K562 (cell line): ENCODE measurements around the gene AKAP13. TPM values are rescaled to one million over a fixed set of nuclear protein-coding genes. Genes with fewer than 3 reads are reported as not detected.

ENCODE experiments used
- ATAC-seq: fragments of 200-7000 bp; cut with Tn5 transposase; 3 replicates; pipeline ENCODE4 v1.9.1; 2020; ENCODE audit warnings: moderate library complexity
- BruUV-seq: library from RNA; stranded (reverse); fragments of 400-500 nt; replicated peaks from 2 replicates; lab custom pipeline; 2021; lab: Mats Ljungman, UMichigan
- CTCF ChIA-PET: fragments of 300-600 bp; formaldehyde crosslinking; extraction: SDS; loops from one replicate; lab custom pipeline; 2021; ENCODE audit warnings: low intra/inter-chr PET ratio; lab: Yijun Ruan, JAX
- POLR2A ChIA-PET: fragments of 300-600, 350-650 bp; sonication (Branson Sonifier 250); formaldehyde crosslinking; extraction: SDS; loops from one replicate; lab custom pipeline; 2021; ENCODE audit warnings: antibody characterized with exemption, inconsistent platforms; lab: Yijun Ruan, JAX
- DNase-seq, 4 experiments: peaks; one replicate each; pipeline versions ENCODE4 v3.0.0 to v3.0.0-alpha.2; 2011 to 2018; ENCODE audit warnings: low spot score in 3 of 4, mixed read lengths in 3 of 4; ENCODE audit errors: extremely low read depth in 1 of 4
- FAIRE-seq: peaks from 2 replicates; lab custom pipeline; 2011; peaks lifted over from hg19 to GRCh38; lab: Jason Lieb, UNC
- H2AFZ ChIP-seq: 2 replicates; pipeline ENCODE4 v1.6.0; 2011; ENCODE audit warnings: low read depth, low read length, control low read depth, inconsistent platforms
- H3K27ac ChIP-seq: fragments of 200-600 bp; 3 replicates; pipeline ENCODE4 v1.8.0; 2011; ENCODE audit warnings: low read depth, mild to moderate bottlenecking, control low read depth, inconsistent platforms, low read length, moderate library complexity, mixed read lengths; ENCODE audit errors: extremely low read depth
- H3K27me3 ChIP-seq, 2 experiments: fragments of 300-600 bp in 1 of 2; 2 replicates in 1 of 2; 3 replicates in 1 of 2; pipeline versions ENCODE4 v1.6.0 to v1.8.0; 2011; ENCODE audit warnings: inconsistent platforms in 2 of 2, low read length in 2 of 2, mild to moderate bottlenecking in 1 of 2, mixed read lengths in 1 of 2, moderate library complexity in 1 of 2; ENCODE audit not compliant: control insufficient read depth in 2 of 2, insufficient read depth in 2 of 2
- H3K36me3 ChIP-seq: fragments of 300-600 bp; 3 replicates; pipeline ENCODE4 v1.8.0; 2011; ENCODE audit warnings: mild to moderate bottlenecking, low read length, inconsistent platforms; ENCODE audit not compliant: control insufficient read depth, insufficient read depth
- H3K4me1 ChIP-seq, 2 experiments: fragments of 200-600 bp in 1 of 2; replicated peaks in 1 of 2; 2 replicates in 1 of 2; 3 replicates in 1 of 2; pipeline versions ENCODE4 v1.5.1 to v1.8.0; 2011; ENCODE audit warnings: inconsistent platforms in 2 of 2, low read length in 2 of 2, mild to moderate bottlenecking in 1 of 2, mixed read lengths in 1 of 2, moderate library complexity in 1 of 2; ENCODE audit not compliant: control insufficient read depth in 2 of 2, insufficient read depth in 2 of 2
- H3K4me2 ChIP-seq: 2 replicates; pipeline ENCODE4 v1.6.1; 2011; ENCODE audit warnings: low read length, control low read depth, inconsistent platforms, mixed read lengths; ENCODE audit not compliant: insufficient read depth
- H3K4me3 ChIP-seq: fragments of 200-600 bp; sonication (generic), shearing (Covaris generic); 2 replicates; pipeline ENCODE4 v1.5.1; 2016; ENCODE audit warnings: control low read depth, inconsistent platforms
- H3K79me2 ChIP-seq: fragments of 200-600 bp; 3 replicates; pipeline ENCODE4 v1.8.0; 2011; ENCODE audit warnings: low read length, inconsistent platforms; ENCODE audit not compliant: control insufficient read depth, insufficient read depth
- H3K9ac ChIP-seq, 2 experiments: 2 replicates each; pipeline versions ENCODE4 v1.6.0 to v1.6.1; 2011; ENCODE audit warnings: low read depth in 2 of 2, low read length in 2 of 2, control low read depth in 1 of 2, inconsistent platforms in 1 of 2, mild to moderate bottlenecking in 1 of 2, mixed read lengths in 1 of 2; ENCODE audit not compliant: insufficient read depth in 1 of 2
- H3K9me1 ChIP-seq: one replicate; pipeline ENCODE4 v1.6.0; 2011; ENCODE audit warnings: inconsistent platforms, mild to moderate bottlenecking, low read length, moderate library complexity; ENCODE audit not compliant: control insufficient read depth, insufficient read depth
- H3K9me3 ChIP-seq: replicated peaks from 2 replicates; pipeline ENCODE4 v1.5.1; 2011; ENCODE audit warnings: low read depth, low read length, inconsistent platforms; ENCODE audit not compliant: control insufficient read depth, insufficient read depth
- H4K20me1 ChIP-seq: replicated peaks from 2 replicates; pipeline ENCODE4 v1.6.1; 2011; ENCODE audit warnings: low read length, inconsistent platforms, mixed read lengths; ENCODE audit not compliant: control insufficient read depth, insufficient read depth
- CTCF ChIP-seq, 3 experiments: IDR thresholded peaks in 2 of 3; conservative IDR thresholded peaks in 1 of 3; 2 replicates each; pipeline ENCODE4 v1.5.1; 2011 to 2012; ENCODE audit warnings: low read length in 3 of 3, mild to moderate bottlenecking in 3 of 3, control low read depth in 2 of 3, improper control_type of control experiment in 1 of 3, inconsistent platforms in 1 of 3, low read depth in 1 of 3, mixed read lengths in 1 of 3, moderate library complexity in 1 of 3; ENCODE audit not compliant: insufficient read depth in 2 of 3
- EGR1 ChIP-seq: fragments of 450-650 bp; conservative IDR thresholded peaks from 2 replicates; pipeline ENCODE4 v1.6.1; 2017; ENCODE audit warnings: mild to moderate bottlenecking
- GATAD2B ChIP-seq: fragments of 450-650 bp; IDR thresholded peaks from 2 replicates; pipeline ENCODE4 v1.6.1; 2017; ENCODE audit warnings: mild to moderate bottlenecking, borderline replicate concordance
- GTF3C2 ChIP-seq: IDR thresholded peaks from 3 replicates; pipeline ENCODE4 v1.6.1; 2011; ENCODE audit warnings: borderline replicate concordance, mild to moderate bottlenecking, moderate library complexity; ENCODE audit not compliant: insufficient read length; ENCODE audit errors: extremely low read depth
- MBD2 ChIP-seq: sonication (generic); IDR thresholded peaks from 2 replicates; pipeline ENCODE4 v1.6.1; 2016; ENCODE audit warnings: low read depth, borderline replicate concordance
- MED1 ChIP-seq: sonication (generic); formaldehyde crosslinking; IDR thresholded peaks from 2 replicates; pipeline ENCODE4 v1.8.1; 2023; ENCODE audit warnings: missing genetic modification reagents, borderline replicate concordance
- RBM15 ChIP-seq: fragments of 200-400 bp; formaldehyde crosslinking; IDR thresholded peaks from 2 replicates; pipeline ENCODE4 v1.6.1; 2018; ENCODE audit warnings: mild to moderate bottlenecking, low read length, moderate library complexity; ENCODE audit not compliant: insufficient read depth
- TCF7 ChIP-seq: sonication (generic); IDR thresholded peaks from 2 replicates; pipeline ENCODE4 v1.6.1; 2016; ENCODE audit warnings: antibody characterized with exemption, borderline replicate concordance
- THRB ChIP-seq: fragments of 450-650 bp; formaldehyde crosslinking; conservative IDR thresholded peaks from 2 replicates; pipeline ENCODE4 v1.4.0; 2022; ENCODE audit warnings: mild to moderate bottlenecking, missing genetic modification characterization
- TOE1 ChIP-seq, 2 experiments: fragments of 450-650 bp in 1 of 2; sonication (generic) in 1 of 2; formaldehyde crosslinking in 1 of 2; IDR thresholded peaks; 2 replicates each; pipeline versions ENCODE4 v1.7.1 to v1.8.0; 2016 to 2022; ENCODE audit warnings: borderline replicate concordance in 2 of 2, mild to moderate bottlenecking in 2 of 2, antibody characterized with exemption in 1 of 2, inconsistent platforms in 1 of 2, low read depth in 1 of 2, missing genetic modification reagents in 1 of 2, moderate library complexity in 1 of 2
- ZBTB7A ChIP-seq: IDR thresholded peaks from 2 replicates; pipeline ENCODE4 v1.6.1; 2011; ENCODE audit warnings: low read depth, mild to moderate bottlenecking, low read length, moderate library complexity, borderline replicate concordance; ENCODE audit not compliant: control insufficient read depth
- ZNF133 ChIP-seq: fragments of 250-450 bp; sonication (Bioruptor Pico); IDR thresholded peaks from 2 replicates; pipeline ENCODE4 v1.4.0; 2020; ENCODE audit warnings: mild to moderate bottlenecking
- ZNF584 ChIP-seq: fragments of 200-800 bp; sonication (Bioruptor generic); IDR thresholded peaks from 2 replicates; pipeline ENCODE4 v1.6.1; 2016; ENCODE audit warnings: low read depth, mild to moderate bottlenecking, missing genetic modification characterization, missing compliant biosample characterization
- ZNF695 ChIP-seq: fragments of 450-650 bp; formaldehyde crosslinking; IDR thresholded peaks from 2 replicates; pipeline ENCODE4 v1.4.0; 2020; ENCODE audit warnings: mild to moderate bottlenecking, moderate library complexity
- WGBS: fragments of 100-300 bp; shearing (Covaris generic); methylation state at CpG from one replicate; pipeline ENCODE4 v1.1.6; 2016; ENCODE audit warnings: low coverage, mixed read lengths; ENCODE audit not compliant: insufficient coverage; ENCODE audit errors: missing lambda C conversion rate; 5-methylcytosine and 5-hydroxymethylcytosine counted together
- in situ Hi-C: fragments of 300-500 bp; cut with MboI; formaldehyde crosslinking; loops from 4 replicates; pipeline ENCODE4 v1.15.0; 2018; ENCODE audit warnings: inconsistent platforms, mixed read lengths
- intact Hi-C: fragments of 100-400 bp; cut with micrococcal nuclease; formaldehyde crosslinking; loops from 2 replicates; pipeline ENCODE4 v1.14.2; 2022
- polyA plus RNA-seq, 8 experiments: library from polyadenylated mRNA; depleted of rRNA in 4 of 8; stranded (reverse) in 5 of 8; unstranded in 3 of 8; fragments of >200 nt; fragmentation: Nextera tagmentation in 2 of 8; fragmentation: Illumina TruSeq in 1 of 8; extraction: Ambion mirVana in 2 of 8; extraction: Trizol in 1 of 8; gene quantifications; 2 replicates each; pipeline versions ENCODE4 v1.2.1 to v1.2.3, GENCODE V29; 2011 to 2014; ENCODE audit warnings: inconsistent platforms in 1 of 8, missing spikeins in 1 of 8
- total RNA-seq, 7 experiments: library from RNA; depleted of rRNA in 6 of 7; stranded (reverse); fragments of >200 nt in 6 of 7; fragmentation: Illumina TruSeq in 2 of 7; extraction: Trizol in 2 of 7; gene quantifications; 2 replicates each; pipeline versions ENCODE4 v1.2.1 to v1.2.3, GENCODE V29; 2011 to 2021; ENCODE audit warnings: low replicate concordance in 1 of 7

Gene AKAP13
- total and polyA plus RNA-seq, 9 of the 15 experiments (the other 6 are each of a cell fraction or from before 2014, with no cell fraction given) = 0.03 to 1.7 (median 0.42) TPM

- no peak overlapping the region for H2AFZ ChIP-seq
- no peak overlapping the region for H3K4me3 ChIP-seq
- H4K20me1 ChIP-seq = no peaks in the 10 kb centered on the region
- FAIRE-seq = no peak
- no peak for DNase-seq
- intact Hi-C loops = no loop called here
- in situ Hi-C loops = no loop called here
- H3K9me1 ChIP-seq = no peaks in the 10 kb centered on the region
- H3K27ac ChIP-seq = no peak overlapping the region
- no peak for ATAC-seq
- no peak overlapping the region for H3K4me2 ChIP-seq
- H3K4me1 ChIP-seq = no peaks in the 10 kb centered on the region
- H3K9ac ChIP-seq = no peak overlapping the region
- H3K79me2 ChIP-seq = no peaks in the 10 kb centered on the region
- 0% methylated on average over 2 of the region's 2 CpGs for WGBS
- H3K9me3 ChIP-seq = no peaks in the 10 kb centered on the region
- ChIA-PET CTCF (no interaction called here), POLR2A (no interaction called here)
- no TSS peak for BruUV-seq
- TF ChIP-seq TOE1 (IDR thresholded peaks at IDR 0.05; ENCODE audit: borderline replicate concordance) = no peak
- no peak for TF ChIP-seq TOE1 (CRISPR knock-in tag; IDR thresholded peaks at IDR 0.05; ENCODE audit: borderline replicate concordance, low read depth)
- no peak for TF ChIP-seq CTCF (IDR thresholded peaks at IDR 0.05 in 2 of 3, conservative IDR thresholded peaks at IDR 0.05 in 1 of 3; ENCODE audit: insufficient read depth in 2 of 3, low read depth in 1 of 3, low read length in 3 of 3)
- TF ChIP-seq THRB = no peak
- no peak for TF ChIP-seq ZNF133 (CRISPR knock-in tag)
- no peak for TF ChIP-seq ZNF695 (CRISPR knock-in tag)
- TF ChIP-seq MBD2 = no peak
- TF ChIP-seq TCF7 = no peak
- TF ChIP-seq EGR1 = no peak
- TF ChIP-seq RBM15 = no peak
- TF ChIP-seq GATAD2B = no peak
- no peak for TF ChIP-seq ZBTB7A
- TF ChIP-seq ZNF584 (CRISPR knock-in tag) = no peak
- no peak for TF ChIP-seq MED1 (CRISPR knock-in tag)
- TF ChIP-seq GTF3C2 = no peak
- H3K27me3 ChIP-seq = peaks cover 2 to 4% of the 10 kb centered on the region in 2 experiments; a peak in 1 of 5 replicates
- H3K36me3 ChIP-seq = no peaks in the 10 kb centered on the region
These were observed 12.8 kb downstream of the AKAP13 start for GRCh38 chr15:85393210-85393609.
